Fibroblast of pulmonary artery (primary cell): Measurements from ENCODE around the gene PRIM2.
"Not testable (repeated sequence)": the region's sequence is repeated elsewhere in the genome, so short reads cannot be mapped to it uniquely, and the experiment has no call there.

Experiments used
- DNase-seq: peaks from one replicate; pipeline ENCODE4 v3.0.0-alpha.2; 2010; ENCODE audit warnings: low read depth
- H3K4me3 ChIP-seq: replicated peaks from 2 replicates; pipeline ENCODE4 v1.5.1; 2011; ENCODE audit warnings: low read depth, mild to moderate bottlenecking, control low read depth, low read length, moderate library complexity
- TF ChIP-seq, protein P1 (sequence below): IDR thresholded peaks from 2 replicates; pipeline ENCODE4 v1.5.1; 2011; ENCODE audit warnings: mild to moderate bottlenecking, control low read depth, low read length, inconsistent platforms; ENCODE audit errors: missing control alignments

The PRIM2 gene

DNA sequence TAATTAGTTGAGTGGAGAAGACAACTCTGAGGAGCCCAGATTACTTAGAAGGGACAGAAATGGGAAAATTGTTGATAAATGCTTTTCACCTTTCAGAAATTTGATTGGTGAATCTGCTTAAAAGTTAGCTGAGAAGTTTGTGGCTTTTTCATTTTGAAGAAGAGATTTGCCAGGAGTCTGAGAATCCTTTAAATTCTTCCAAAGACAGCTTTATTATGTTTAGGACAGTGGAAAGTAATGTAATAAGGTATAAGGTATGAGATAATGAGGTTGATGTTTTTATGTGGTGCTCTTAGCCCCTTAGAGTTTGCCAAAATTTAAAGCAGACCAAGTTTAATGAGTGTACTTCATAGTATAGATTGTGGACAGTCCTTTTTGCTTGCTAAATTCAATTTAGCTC lies 42.3 kb downstream of the PRIM2 start:
- not testable (repeated sequence) for DNase-seq, H3K4me3 ChIP-seq

DNA sequence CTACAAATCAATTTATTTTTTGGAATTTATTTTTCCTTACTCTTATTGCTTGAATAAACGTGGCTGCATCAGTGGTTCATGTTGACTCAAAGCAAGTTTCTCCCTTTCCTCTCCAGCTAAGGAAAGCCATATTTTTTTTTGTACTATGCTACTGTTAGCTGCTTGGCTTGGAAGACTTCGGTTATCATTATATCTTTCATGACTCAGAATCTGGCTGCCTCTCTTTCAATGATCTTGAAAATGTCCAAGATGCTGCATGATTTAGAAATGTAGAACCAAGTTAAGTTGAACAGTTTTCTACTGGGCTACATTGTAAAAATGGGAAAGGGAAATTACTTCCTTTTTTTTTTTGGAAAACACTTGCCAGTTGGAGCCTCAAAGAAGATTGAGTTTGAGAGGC lies 44.9 kb downstream of the PRIM2 start:
- DNase-seq: peak; percentile 63
- H3K4me3 ChIP-seq: not testable (repeated sequence)

DNA sequence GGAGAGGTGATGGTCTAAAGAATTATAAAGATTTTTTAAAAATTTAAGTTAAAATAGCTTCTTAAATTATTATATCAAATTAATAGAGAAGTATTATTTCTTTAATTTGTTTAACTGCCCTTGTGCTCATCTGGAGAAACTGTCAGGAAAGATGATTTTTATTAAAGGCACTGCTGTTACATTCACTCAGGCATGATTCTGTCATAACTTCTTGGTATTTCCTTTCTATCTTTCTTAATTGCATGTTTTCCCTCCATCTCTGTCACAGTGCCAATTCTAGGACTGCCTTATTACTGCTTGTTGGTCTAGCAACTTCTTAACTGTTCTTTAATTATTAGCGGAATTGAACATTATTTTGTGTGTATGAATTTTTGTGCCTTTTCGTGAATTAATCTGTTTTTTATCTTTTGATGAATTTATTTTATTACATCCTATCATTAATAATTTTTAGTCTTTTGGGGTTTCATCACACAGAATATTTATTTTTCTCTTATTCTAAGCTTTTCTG lies 47.7 kb downstream of the PRIM2 start:
- peak; percentile 63 for DNase-seq
- H3K4me3 ChIP-seq: not testable (repeated sequence)

DNA sequence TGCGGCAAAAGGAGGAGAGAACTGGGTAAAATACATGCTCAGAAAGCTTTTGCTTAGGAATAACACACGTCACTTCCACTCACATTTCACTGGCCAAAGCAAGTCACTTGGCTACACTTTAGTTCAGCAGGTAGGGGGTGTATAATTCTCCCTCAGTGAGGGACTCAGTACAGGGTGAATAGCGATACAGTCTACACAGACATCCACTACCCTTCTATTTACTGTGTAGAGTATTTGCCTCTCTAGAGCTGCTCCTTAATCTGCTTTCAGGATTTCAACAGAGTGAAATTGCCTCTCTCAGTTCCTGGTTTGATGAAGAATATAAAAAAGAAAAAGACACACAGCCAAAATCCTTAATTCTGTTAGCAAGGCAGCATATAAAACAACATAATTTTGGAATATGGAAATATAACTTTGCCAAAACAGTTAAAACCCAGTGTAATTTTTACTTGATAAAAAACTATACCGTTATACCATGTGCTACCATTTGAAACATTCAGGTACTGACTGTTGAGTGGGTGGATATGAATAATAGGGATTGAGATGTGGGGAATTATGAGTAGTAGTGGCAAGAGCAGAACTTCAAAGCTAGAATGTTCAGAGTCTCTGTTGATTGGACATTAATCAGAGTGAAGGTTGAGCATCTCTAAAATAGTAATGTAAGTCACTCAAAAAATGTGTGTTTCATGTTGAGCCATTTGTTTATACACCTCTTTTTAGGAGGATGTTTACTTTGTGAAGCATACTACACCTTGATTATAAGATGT lies 51.7 kb downstream of the PRIM2 start:
- not testable (repeated sequence) for H3K4me3 ChIP-seq, DNase-seq

DNA sequence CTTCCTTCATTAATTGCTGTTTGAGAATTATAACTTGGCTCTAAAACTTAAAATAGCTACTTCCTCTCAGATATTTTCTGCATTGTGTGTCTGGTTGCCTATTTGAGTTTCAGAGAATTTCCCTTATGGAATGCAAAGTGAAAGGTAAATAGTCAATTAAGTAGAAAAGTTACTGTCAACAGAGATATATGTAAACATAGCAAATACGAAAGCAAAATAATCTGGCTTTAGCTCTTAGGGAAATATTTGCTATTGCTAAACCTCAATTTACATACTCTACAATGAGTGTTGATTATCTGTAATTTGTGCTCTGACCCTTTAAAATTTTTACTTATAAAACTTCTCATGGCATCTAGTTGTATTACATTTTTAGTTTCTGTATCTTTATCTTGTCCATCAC lies 54.3 kb downstream of the PRIM2 start:
- not testable (repeated sequence) for DNase-seq

DNA sequence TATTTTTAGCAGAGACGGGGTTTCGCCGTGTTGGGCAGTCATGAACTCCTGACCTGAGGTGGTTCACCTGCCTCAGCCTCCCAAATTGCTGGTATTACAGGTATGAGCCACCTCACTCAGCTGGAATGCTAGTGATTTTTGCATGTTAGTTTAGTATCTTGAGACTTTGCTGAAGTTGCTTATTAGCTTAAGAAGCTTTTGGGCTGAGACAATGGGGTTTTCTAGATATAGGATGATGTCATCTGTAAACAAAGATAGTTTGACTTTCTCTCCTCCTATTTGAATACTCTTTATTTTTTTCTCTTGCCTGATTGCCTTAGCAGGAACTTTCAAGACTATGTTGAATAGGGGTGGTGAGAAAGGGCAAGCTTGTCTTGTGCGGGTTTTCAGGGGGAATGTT lies 57.3 kb downstream of the PRIM2 start:
- H3K4me3 ChIP-seq: not testable (repeated sequence)
- peak; percentile 2 for DNase-seq

More for the DNA sequence above, 54.3 kb downstream of the PRIM2 start:
- H3K4me3 ChIP-seq: not testable (repeated sequence)

DNA sequence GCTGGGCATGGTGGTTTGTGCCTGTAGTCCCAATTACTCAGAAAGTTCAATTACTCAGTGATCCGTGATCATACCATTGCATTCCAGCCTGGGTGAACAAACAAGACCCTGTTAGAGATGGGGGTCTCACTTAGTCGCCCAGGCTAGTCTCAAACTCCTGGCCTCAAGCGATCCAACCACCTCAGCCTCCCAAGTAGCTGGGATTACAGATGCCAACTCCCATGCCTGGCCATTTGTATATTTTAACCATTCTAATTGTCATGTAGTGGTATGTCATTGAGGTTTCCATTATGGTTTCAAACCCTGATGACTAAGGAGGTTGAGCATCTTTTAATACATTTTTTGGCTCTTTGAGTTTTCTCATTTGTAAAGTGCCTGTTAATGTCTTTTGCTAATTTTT lies 58.7 kb downstream of the PRIM2 start:
- DNase-seq, H3K4me3 ChIP-seq: not testable (repeated sequence)

DNA sequence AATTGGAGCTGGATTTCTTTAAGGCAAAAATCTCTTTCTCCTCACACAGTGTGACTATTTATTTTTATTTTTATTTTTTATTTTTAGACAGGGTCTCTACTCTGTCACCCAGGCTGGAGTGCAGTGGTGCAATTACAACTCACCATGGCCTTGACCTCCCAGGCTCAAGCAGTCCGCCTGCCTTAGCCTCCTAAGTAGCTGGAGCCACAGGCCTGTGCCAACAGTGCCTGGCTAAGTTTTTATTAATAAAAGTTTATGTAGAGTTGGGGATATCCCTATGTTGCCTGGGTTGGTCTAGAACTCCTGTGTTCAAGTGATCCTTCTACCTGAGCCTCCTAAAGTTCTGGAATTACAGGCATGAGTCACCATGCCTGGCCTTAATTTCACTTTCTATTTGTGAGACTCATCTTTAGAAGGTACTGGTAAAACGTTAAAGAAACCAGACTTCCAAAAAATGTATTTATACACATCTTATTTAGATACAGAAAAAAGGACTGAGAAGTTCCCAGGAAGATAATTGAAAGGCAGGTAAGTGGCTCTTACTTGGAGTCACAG lies 71.7 kb downstream of the PRIM2 start:
- not testable (repeated sequence) for DNase-seq, H3K4me3 ChIP-seq

DNA sequence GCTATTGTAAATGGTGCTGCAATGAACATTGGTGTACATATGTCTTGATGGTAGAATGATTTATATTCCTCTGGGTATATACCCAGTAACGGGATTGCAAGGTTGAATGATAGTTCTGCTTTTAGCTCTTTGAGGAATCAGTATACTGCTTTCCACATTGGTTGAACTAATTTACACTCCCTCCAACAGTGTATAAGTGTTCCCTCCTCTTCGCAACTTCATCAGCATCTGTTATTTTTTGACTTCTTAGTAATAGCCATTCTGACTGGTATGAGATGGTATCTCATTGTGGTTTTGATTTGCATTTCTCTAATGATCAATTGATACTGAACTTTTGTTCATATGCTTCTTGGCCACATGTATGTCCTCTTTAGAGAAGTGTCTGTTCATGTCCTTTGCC lies 73.4 kb downstream of the PRIM2 start:
- not testable (repeated sequence) for H3K4me3 ChIP-seq, DNase-seq

DNA sequence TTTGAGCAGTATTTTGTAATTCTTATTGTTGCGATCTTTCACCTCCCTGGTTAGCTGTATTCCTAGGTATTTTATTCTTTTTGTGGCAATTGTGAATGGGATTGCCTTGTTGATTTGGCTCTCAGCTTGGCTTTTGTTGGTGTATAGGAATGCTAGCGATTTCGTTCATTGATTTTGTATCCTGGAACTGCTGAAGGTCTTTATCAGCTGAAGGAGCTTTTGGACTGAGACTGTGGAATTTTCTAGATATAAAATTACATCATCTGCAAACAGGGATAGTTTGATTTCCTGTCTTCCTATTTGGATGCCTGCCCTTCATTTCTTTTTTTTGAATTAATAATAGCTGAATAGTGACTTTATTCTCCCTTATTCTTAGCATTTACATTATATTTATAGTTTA lies 74.6 kb downstream of the PRIM2 start:
- peak; percentile 7 for DNase-seq
- H3K4me3 ChIP-seq: not testable (repeated sequence)

DNA sequence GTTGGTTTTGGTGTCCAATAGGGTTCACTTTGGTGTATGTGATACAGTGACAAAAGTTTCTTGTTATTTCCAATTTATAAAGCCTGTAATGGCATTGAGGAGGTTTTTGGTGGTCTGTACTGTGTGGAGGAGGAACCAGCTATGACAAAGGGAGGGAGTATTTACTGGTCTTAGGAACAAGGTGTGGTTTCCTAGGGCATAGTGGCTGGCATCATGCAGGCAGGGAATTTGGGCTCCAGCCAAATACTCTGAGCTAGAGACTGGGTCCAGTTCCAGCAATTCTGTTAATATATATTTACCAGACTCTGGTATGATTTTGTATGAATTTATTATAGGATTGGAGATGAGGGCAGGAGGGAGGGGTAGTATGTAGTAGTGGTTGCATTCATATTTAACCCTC lies 101.9 kb downstream of the PRIM2 start:
- DNase-seq: peak; percentile 10
- not testable (repeated sequence) for H3K4me3 ChIP-seq

DNA sequence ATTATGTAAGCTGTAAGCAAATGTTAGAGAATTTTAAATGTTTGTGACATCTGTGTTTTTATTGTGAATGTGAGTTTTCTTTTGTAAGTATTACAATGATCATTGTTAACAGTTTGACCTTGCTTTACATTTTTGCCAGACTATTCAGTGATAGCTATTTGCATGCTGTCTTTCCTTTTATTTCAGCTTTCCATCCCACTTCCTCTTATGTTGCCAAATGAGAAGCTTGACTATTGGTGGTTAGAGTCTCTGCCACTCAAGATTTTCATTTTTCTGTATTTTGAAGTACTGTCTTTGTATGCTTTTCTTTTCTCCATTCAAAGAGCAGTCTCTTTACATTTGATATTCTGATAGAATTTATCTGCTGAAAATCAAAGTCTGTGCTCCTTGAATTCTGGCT lies 104.1 kb downstream of the PRIM2 start:
- TF ChIP-seq, protein P1, sequence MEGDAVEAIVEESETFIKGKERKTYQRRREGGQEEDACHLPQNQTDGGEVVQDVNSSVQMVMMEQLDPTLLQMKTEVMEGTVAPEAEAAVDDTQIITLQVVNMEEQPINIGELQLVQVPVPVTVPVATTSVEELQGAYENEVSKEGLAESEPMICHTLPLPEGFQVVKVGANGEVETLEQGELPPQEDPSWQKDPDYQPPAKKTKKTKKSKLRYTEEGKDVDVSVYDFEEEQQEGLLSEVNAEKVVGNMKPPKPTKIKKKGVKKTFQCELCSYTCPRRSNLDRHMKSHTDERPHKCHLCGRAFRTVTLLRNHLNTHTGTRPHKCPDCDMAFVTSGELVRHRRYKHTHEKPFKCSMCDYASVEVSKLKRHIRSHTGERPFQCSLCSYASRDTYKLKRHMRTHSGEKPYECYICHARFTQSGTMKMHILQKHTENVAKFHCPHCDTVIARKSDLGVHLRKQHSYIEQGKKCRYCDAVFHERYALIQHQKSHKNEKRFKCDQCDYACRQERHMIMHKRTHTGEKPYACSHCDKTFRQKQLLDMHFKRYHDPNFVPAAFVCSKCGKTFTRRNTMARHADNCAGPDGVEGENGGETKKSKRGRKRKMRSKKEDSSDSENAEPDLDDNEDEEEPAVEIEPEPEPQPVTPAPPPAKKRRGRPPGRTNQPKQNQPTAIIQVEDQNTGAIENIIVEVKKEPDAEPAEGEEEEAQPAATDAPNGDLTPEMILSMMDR: no peak
- DNase-seq: peak; percentile 24
- no peak overlapping the region for H3K4me3 ChIP-seq

DNA sequence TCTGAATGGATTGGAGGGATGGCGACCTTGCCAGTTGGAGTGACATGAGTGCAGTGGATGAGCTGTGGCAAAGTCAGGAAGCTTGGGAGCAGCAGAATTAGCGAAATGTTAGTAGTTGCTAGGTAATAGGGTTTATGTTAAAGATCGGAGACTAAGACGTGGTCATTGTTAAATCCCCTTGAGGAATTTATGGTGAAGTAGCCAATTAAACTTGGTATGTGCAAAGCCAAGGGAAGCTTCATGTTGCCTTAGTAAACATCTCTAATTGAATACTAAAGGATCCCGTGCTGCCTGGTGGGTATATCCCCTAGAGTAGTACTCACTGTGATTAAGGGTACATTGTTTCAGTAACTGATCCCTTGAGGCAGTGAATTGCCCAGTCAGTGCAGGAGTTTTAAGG lies 106.0 kb downstream of the PRIM2 start:
- no peak for DNase-seq
- no peak overlapping the region for H3K4me3 ChIP-seq

DNA sequence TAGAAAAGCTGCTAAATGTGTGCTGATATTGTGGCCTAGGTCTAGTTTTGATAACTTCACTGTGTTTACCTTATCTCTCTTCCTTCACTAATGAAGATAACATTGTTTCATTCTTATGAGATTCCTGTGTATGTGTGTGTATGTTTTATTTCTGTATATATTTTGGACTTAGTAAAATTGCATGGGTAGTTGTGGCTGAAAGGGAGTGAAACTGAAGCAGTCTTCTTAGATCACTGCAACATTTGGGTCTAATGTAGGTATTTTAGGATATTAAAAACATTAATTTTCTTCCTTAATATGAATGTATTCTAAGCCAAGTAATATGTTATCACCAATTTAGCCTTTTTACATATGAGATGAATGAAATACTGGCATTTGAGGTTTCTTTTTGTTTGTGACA lies 114.3 kb downstream of the PRIM2 start:
- not testable (repeated sequence) for DNase-seq, H3K4me3 ChIP-seq

More for the DNA sequence above, 106.0 kb downstream of the PRIM2 start:
- TF ChIP-seq, protein P1: no peak
